ENCODE data around the gene CPNE8.

CPNE8 gene

GRCh38 chr12:38912116-38912515 lies 6.7 kb upstream of the CPNE8 start:
- H3K27me3 ChIP-seq (ENCODE audit: insufficient read depth, low read length) = no peaks in the 10 kb centered on the region
- H3K36me3 ChIP-seq (ENCODE audit: insufficient read depth, low read length) = no peaks in the 10 kb centered on the region
- H3K4me1 ChIP-seq (ENCODE audit: insufficient read depth, low read length) = no peaks in the 10 kb centered on the region
- H3K9me3 ChIP-seq (ENCODE audit: low read length) = no peaks in the 10 kb centered on the region
- H2AFZ ChIP-seq (ENCODE audit: low read depth, low read length) = no peak overlapping the region
- no peak overlapping the region for H3K4me3 ChIP-seq (ENCODE audit: low read length)

GRCh38 chr12:38911611-38912010 lies 6.2 kb upstream of the CPNE8 start:
- Histone ChIP-seq H3K9me3 (ENCODE audit: low read length) (no peaks in the 10 kb centered on the region), H3K27me3 (ENCODE audit: insufficient read depth, low read length) (no peaks in the 10 kb centered on the region), H3K4me3 (ENCODE audit: low read length) (no peak overlapping the region), H2AFZ (ENCODE audit: low read depth, low read length) (no peak overlapping the region), H3K4me1 (ENCODE audit: insufficient read depth, low read length) (no peaks in the 10 kb centered on the region), H3K36me3 (ENCODE audit: insufficient read depth, low read length) (no peaks in the 10 kb centered on the region)

GRCh38 chr12:38907201-38907923 lies 2.0 kb upstream of the CPNE8 start:
- Histone ChIP-seq H3K27me3 (ENCODE audit: insufficient read depth, low read length) (peaks cover 7% of the 10 kb centered on the region), H3K36me3 (ENCODE audit: insufficient read depth, low read length) (no peaks in the 10 kb centered on the region), H3K4me1 (ENCODE audit: insufficient read depth, low read length) (no peaks in the 10 kb centered on the region), H3K4me3 (ENCODE audit: low read length) (peak overlapping the region; percentile 47), H3K9me3 (ENCODE audit: low read length) (no peaks in the 10 kb centered on the region), H2AFZ (ENCODE audit: low read depth, low read length) (peak overlapping the region; percentile 93)

GRCh38 chr12:38906482-38907200 lies 1.2 kb upstream of the CPNE8 start:
- Histone ChIP-seq H3K4me3 (ENCODE audit: low read length) (peak overlapping the region; percentile 47), H3K27me3 (ENCODE audit: insufficient read depth, low read length) (peaks cover 7% of the 10 kb centered on the region), H3K36me3 (ENCODE audit: insufficient read depth, low read length) (no peaks in the 10 kb centered on the region), H2AFZ (ENCODE audit: low read depth, low read length) (peak overlapping the region; percentile 93), H3K9me3 (ENCODE audit: low read length) (no peaks in the 10 kb centered on the region), H3K4me1 (ENCODE audit: insufficient read depth, low read length) (no peaks in the 10 kb centered on the region)

- H3K27me3 ChIP-seq (ENCODE audit: insufficient read depth, low read length) = peaks cover 7% of the 10 kb centered on the region
- peak overlapping the region; percentile 47 for H3K4me3 ChIP-seq (ENCODE audit: low read length)
- H3K36me3 ChIP-seq (ENCODE audit: insufficient read depth, low read length) = no peaks in the 10 kb centered on the region
- H3K9me3 ChIP-seq (ENCODE audit: low read length) = no peaks in the 10 kb centered on the region
- H2AFZ ChIP-seq (ENCODE audit: low read depth, low read length) = peak overlapping the region; percentile 93
- H3K4me1 ChIP-seq (ENCODE audit: insufficient read depth, low read length) = no peaks in the 10 kb centered on the region
Observed at GRCh38 chr12:38904537-38905479, 583 bp downstream of the CPNE8 start.

GRCh38 chr12:38903596-38903995 lies 1.8 kb downstream of the CPNE8 start:
- H3K9me3 ChIP-seq (ENCODE audit: low read length) = no peaks in the 10 kb centered on the region
- H3K27me3 ChIP-seq (ENCODE audit: insufficient read depth, low read length) = peaks cover 7% of the 10 kb centered on the region
- no peaks in the 10 kb centered on the region for H3K36me3 ChIP-seq (ENCODE audit: insufficient read depth, low read length)
- H3K4me3 ChIP-seq (ENCODE audit: low read length) = no peak overlapping the region
- no peak overlapping the region for H2AFZ ChIP-seq (ENCODE audit: low read depth, low read length)
- no peaks in the 10 kb centered on the region for H3K4me1 ChIP-seq (ENCODE audit: insufficient read depth, low read length)

GRCh38 chr12:38898001-38898684 lies 7.2 kb downstream of the CPNE8 start:
- no peak overlapping the region for H2AFZ ChIP-seq (ENCODE audit: low read depth, low read length)
- no peaks in the 10 kb centered on the region for H3K36me3 ChIP-seq (ENCODE audit: insufficient read depth, low read length)
- H3K9me3 ChIP-seq (ENCODE audit: low read length) = no peaks in the 10 kb centered on the region
- H3K4me1 ChIP-seq (ENCODE audit: insufficient read depth, low read length) = no peaks in the 10 kb centered on the region
- no peaks in the 10 kb centered on the region for H3K27me3 ChIP-seq (ENCODE audit: insufficient read depth, low read length)
- no peak overlapping the region for H3K4me3 ChIP-seq (ENCODE audit: low read length)

- H3K4me3 ChIP-seq (ENCODE audit: low read length) = no peak overlapping the region
- H3K4me1 ChIP-seq (ENCODE audit: insufficient read depth, low read length) = no peaks in the 10 kb centered on the region
- H2AFZ ChIP-seq (ENCODE audit: low read depth, low read length) = no peak overlapping the region
- H3K27me3 ChIP-seq (ENCODE audit: insufficient read depth, low read length) = no peaks in the 10 kb centered on the region
- no peaks in the 10 kb centered on the region for H3K36me3 ChIP-seq (ENCODE audit: insufficient read depth, low read length)
- H3K9me3 ChIP-seq (ENCODE audit: low read length) = no peaks in the 10 kb centered on the region
Observed at GRCh38 chr12:38895446-38895845, 9.9 kb downstream of the CPNE8 start.

GRCh38 chr12:38892976-38893375 lies 12.4 kb downstream of the CPNE8 start:
- Histone ChIP-seq H2AFZ (ENCODE audit: low read depth, low read length) (no peak overlapping the region), H3K27me3 (ENCODE audit: insufficient read depth, low read length) (no peaks in the 10 kb centered on the region), H3K36me3 (ENCODE audit: insufficient read depth, low read length) (no peaks in the 10 kb centered on the region), H3K4me3 (ENCODE audit: low read length) (no peak overlapping the region), H3K9me3 (ENCODE audit: low read length) (no peaks in the 10 kb centered on the region), H3K4me1 (ENCODE audit: insufficient read depth, low read length) (no peaks in the 10 kb centered on the region)

- Histone ChIP-seq H2AFZ (ENCODE audit: low read depth, low read length) (no peak overlapping the region), H3K4me1 (ENCODE audit: insufficient read depth, low read length) (no peaks in the 10 kb centered on the region), H3K4me3 (ENCODE audit: low read length) (no peak overlapping the region)
Observed at GRCh38 chr12:38892087-38892786, 13.2 kb downstream of the CPNE8 start.

GRCh38 chr12:38890102-38890855 lies 15.1 kb downstream of the CPNE8 start:
- H3K9me3 ChIP-seq (ENCODE audit: low read length) = no peaks in the 10 kb centered on the region
- no peaks in the 10 kb centered on the region for H3K4me1 ChIP-seq (ENCODE audit: insufficient read depth, low read length)
- H3K36me3 ChIP-seq (ENCODE audit: insufficient read depth, low read length) = no peaks in the 10 kb centered on the region
- no peaks in the 10 kb centered on the region for H3K27me3 ChIP-seq (ENCODE audit: insufficient read depth, low read length)
- no peak overlapping the region for H2AFZ ChIP-seq (ENCODE audit: low read depth, low read length)
- no peak overlapping the region for H3K4me3 ChIP-seq (ENCODE audit: low read length)

More at GRCh38 chr12:38892087-38892786, 13.2 kb downstream of the CPNE8 start:
- Histone ChIP-seq H3K9me3 (ENCODE audit: low read length) (no peaks in the 10 kb centered on the region), H3K36me3 (ENCODE audit: insufficient read depth, low read length) (no peaks in the 10 kb centered on the region), H3K27me3 (ENCODE audit: insufficient read depth, low read length) (no peaks in the 10 kb centered on the region)

All from neuron (in vitro differentiated cells).